GM21423 (cell line): Measurements from ENCODE around the gene IL36B.

ENCODE experiments used
- ATAC-seq: cut with Tn5 transposase; IDR thresholded peaks from one replicate; pipeline ENCODE4 v1.9.1; 2021; ENCODE audit warnings: mild to moderate bottlenecking, moderate library complexity; ENCODE audit not compliant: unreplicated experiment

The IL36B gene

GRCh38 chr2:113012436-113013335 is 40.0 kb downstream of the IL36B start:
- ATAC-seq, result no peak

- ATAC-seq, result no peak
Observed at GRCh38 chr2:113011108-113011507, 41.6 kb downstream of the IL36B start.

- ATAC-seq, result no peak
Observed at GRCh38 chr2:113010088-113010487, 42.6 kb downstream of the IL36B start.

GRCh38 chr2:113009622-113010021 is 43.0 kb downstream of the IL36B start:
- no peak for ATAC-seq

- ATAC-seq, result no peak
Observed at GRCh38 chr2:113007250-113007649, 45.4 kb downstream of the IL36B start.

- ATAC-seq, result no peak
Observed at GRCh38 chr2:113005030-113005509, 47.6 kb downstream of the IL36B start, which contains the start of gene IL36A. Gene IL36A, plus strand, starts transcription at chr2:113005459. Its CDS starts 413 bp downstream, at chr2:113005872.

GRCh38 chr2:113002677-113003076 is 50.0 kb downstream of the IL36B start:
- no peak for ATAC-seq

GRCh38 chr2:113000436-113000835 is 52.2 kb downstream of the IL36B start:
- no peak for ATAC-seq

GRCh38 chr2:112997151-112997550 is 55.5 kb downstream of the IL36B start:
- no peak for ATAC-seq

GRCh38 chr2:112996635-112997034 is 56.0 kb downstream of the IL36B start:
- no peak for ATAC-seq

- ATAC-seq, result no peak
Observed at GRCh38 chr2:112995346-112995920, 57.2 kb downstream of the IL36B start.

GRCh38 chr2:112994648-112995047 is 58.0 kb downstream of the IL36B start:
- no peak for ATAC-seq

GRCh38 chr2:112993831-112994230 is 58.8 kb downstream of the IL36B start:
- no peak for ATAC-seq

- ATAC-seq, result no peak
Observed at GRCh38 chr2:112989611-112990010, 63.1 kb downstream of the IL36B start.

- ATAC-seq, result no peak
Observed at GRCh38 chr2:112985090-112985489, 67.6 kb downstream of the IL36B start.

- ATAC-seq, result no peak
Observed at GRCh38 chr2:112980537-112980936, 72.1 kb downstream of the IL36B start.

- ATAC-seq, result no peak
Observed at GRCh38 chr2:112979731-112980130, 72.9 kb downstream of the IL36B start.

- no peak for ATAC-seq
Observed at GRCh38 chr2:112977559-112978056, 75.1 kb downstream of the IL36B start, which contains the start of gene IL36G. Gene IL36G, plus strand, starts transcription at chr2:112978006. Its CDS starts 633 bp downstream, at chr2:112978639.
